Posterior cingulate gyrus (tissue), 11 donors: Measurements from ENCODE around the gene NOX4.
"Not testable (repeated sequence)": the region's sequence is repeated elsewhere in the genome, so short reads cannot be mapped to it uniquely, and the experiment has no call there.

Experiments
- DNase-seq, 10 donors: peaks; one replicate each; pipeline versions ENCODE4 v3.0.0 to v3.0.0-alpha.2; 2020 to 2021; ENCODE audit warnings: mixed read lengths in 3 of 10
- intact Hi-C: fragments of 100-400 bp; cut with DNase I; formaldehyde crosslinking; loops from one replicate; pipeline ENCODE4 v1.15.1; 2023

Gene NOX4

DNA sequence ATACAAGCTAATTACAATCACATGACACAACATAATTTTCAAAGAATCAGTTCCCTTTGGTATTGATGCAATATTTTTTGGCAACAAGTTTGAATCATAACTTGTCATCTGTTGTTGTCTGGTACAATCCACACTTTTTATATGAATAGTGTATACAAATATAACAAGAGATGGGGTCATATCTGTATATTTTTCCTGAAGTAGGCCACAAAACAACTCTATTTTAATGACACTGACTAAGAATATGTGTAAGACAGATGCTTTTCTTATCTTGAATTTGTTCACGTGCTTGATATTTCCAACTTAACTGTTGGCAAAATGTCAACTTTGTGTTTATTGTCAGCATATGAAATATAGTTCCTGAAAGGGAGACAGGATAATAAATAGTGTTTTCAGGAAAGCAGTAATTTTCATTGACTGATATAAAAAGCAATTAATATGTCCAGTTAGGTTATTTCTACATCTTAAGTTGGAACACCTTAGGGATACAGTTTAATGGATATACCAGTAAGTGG is 27.9 kb downstream of the NOX4 start:
- no peak for DNase-seq

DNA sequence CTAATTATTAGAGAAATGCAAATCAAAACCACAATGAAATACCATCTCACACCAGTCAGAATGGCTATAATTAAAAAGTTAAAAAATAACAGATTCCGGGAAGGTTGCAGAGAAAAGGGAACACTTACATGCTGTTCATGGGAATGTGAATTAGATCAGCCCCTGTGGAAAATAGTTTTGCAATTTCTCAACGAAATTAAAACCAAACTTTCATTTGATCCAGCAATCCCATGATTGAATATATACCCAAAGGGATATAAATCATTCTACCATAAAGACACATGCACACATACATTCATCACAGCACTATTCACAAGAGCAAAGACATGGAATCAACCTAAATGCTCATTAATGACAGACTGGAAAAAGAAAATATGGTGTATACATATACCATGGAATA is 32.5 kb downstream of the NOX4 start:
- intact Hi-C loops, result no loop called here
- DNase-seq, result no peak

More for the DNA sequence above, 27.9 kb downstream of the NOX4 start:
- intact Hi-C loops, result no loop called here

DNA sequence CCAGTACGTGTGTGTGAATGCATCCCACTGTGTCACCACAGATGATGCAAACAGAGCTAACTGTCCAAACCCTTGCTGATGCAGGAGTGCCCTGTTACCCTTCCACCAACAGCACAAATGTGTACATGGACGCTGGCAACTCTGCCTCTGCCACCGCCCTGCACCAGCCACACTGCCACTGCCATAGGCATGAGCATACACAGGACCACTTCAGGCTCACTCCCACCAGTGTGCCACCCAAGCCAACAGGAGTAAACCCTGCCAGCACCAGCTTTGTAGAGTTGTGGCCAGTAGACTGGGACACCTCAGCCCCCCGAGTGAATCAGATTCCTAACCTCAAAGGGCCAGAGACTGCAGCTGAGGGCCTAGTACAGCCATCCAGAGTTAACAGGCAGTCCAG is 34.0 kb downstream of the NOX4 start:
- intact Hi-C loops, result no loop called here
- peak in 3 of 10 donors; percentile 6 to 78 (median 41) for DNase-seq

DNA sequence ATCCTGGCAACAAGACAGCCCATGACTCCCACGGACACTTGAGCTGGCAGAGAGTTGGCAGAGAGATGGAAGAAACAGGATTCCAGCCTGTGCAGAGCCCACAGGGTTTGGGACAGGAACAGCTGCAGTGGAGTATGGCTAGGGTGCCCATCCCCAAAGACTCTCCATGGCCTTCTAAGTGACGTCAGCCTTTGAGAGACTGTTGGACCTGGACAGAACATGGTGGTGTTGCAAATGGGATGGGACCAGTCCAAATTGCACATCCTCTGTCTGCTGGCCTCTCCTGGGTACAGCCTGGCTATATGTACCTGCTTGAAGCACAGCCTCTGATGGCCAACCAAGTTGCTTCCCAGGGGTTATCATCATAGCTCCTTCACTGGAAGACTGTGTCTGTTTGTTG is 34.5 kb downstream of the NOX4 start:
- intact Hi-C loops, result no loop called here

DNA sequence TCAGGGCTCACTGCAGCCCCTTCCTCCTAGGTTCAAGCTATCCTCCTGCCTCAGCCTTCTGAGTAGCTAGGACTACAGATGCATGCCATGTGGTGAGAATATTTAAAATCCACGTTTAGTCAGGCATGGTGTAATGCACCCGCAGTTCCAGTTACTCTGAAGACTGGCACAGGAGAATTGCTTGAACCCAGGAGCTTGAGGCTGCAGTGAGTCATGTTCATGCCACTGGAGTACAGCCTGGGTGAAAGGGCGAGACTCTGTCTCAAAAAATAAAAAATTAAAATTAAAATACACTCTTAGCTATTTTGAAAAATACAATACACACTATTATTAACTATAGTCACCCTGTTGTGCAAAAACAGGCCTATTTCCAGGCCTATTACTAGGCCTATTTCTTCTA is 38.4 kb downstream of the NOX4 start:
- intact Hi-C loops, result no loop called here
- DNase-seq, result no peak

More for the DNA sequence above, 34.5 kb downstream of the NOX4 start:
- DNase-seq, result no peak

DNA sequence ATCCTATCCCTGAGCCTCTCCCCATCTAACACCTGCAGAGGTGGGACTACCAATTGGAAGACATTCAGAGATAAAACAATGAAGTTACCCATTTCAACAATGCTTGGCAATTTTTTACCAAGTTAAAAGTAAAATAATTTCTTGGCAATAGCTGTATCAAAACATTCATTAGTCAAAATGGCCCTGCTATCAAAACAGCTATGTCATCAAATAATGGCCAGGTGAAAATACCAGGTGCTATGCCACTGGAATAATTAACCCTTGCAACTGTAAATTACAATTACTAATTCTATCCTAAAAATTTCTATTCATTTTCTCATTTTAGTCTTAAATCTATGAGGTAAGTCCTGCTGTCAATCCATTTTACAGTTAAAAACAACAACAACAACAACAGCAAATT is 43.3 kb downstream of the NOX4 start:
- DNase-seq, result no peak
- intact Hi-C loops, result no loop called here

DNA sequence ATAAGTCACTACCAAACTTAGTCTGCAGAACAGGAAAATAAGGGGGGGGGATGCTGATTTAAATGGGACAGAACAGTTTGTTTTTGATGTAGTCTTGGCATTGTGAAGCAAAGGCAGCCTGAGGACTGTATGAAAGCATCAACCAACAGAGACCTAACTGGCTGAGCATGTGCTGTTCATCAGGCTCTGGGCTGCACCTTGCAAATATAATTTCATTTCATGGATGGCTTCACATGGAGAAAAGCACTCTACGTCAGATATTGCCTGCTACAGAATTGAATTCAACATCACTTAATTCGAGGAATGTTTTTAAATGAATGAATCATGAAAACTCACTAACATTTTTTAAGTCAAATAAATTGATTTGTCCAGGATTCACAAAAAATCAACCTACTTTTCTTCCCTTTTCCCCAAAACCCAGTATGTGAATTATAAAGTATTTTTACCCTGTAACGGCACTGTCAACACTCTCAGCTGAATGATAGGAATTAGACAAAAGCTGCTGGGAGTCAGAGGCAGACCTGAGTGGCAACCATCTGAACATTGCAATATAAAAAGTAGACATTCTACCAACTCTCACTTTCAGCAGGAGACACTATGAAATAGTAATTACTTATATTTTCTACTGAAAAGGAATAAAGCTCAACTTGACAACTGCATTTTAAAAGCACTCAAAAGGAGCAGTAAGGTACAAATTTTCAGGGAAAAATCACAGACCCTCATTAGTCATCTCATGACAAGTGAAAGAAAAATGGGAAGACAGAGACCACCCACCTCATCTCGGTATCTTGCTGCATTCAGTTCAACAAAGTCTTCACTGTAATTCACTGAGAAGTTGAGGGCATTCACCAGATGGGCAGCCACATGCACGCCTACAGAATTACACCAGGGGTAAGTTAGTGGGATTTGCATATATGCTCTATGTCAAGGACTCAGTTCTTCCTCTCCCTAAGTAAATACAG is 47.5 kb downstream of the NOX4 start:
- intact Hi-C loops, result no loop called here

DNA sequence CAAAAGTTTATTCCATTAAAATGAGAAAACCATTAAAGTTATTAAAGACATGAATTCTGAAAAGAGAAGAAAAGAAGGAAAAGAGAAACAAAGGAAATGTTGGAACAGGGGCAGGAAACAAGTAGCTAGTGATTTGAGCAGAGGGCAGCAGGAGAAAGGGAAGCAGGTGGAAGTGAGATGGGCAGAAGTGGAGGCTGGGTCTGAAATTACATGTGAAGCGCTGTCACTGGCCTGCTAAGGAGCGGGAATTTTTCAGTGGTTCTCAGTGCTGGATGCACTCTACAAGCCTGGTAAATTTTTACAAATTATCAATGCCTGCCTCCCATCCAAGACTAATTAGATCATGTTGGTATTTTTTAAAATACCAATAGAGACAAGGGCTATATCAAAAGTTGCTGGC is 48.4 kb downstream of the NOX4 start:
- DNase-seq, result no peak
- intact Hi-C loops, result no loop called here

More for the DNA sequence above, 47.5 kb downstream of the NOX4 start:
- DNase-seq, result no peak

DNA sequence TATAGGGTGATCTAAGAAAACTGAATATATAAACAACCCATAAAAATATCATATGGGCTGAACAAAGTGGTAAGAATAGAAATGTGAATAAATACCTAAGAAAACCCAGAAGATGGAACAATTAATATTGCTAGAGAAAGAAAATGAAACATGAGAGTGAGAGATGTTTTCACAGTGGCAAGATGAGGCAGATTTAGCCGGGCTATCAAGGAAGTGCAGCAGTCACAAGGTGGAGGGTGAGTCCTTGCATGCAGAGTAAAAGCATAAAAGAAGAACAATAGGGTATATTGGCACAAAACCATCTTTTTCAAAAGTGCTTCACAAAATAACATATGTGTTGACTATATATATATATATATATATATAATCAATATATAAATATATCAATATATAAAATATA is 49.6 kb downstream of the NOX4 start:
- intact Hi-C loops, result no loop called here
- no peak for DNase-seq

DNA sequence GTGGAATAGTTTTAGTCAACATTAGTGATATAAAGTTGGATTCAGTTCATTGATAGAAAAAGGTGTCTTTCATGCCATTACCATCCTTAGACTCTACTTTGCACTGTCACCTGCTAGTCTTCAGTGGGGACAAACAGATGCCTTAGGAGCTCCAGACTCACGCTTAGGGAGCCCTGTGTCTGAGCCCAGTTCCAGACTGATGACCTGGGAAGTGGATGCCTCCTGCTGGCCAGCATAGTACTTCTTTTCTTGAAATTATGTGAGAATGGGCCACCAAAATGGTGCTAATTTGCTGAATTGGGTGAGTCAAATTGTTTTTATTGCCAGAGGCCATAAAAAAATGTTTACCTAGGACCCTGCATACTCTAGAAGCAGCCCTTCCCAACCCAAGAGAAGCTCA is 53.9 kb downstream of the NOX4 start:
- intact Hi-C loops, result no loop called here
- no peak for DNase-seq

DNA sequence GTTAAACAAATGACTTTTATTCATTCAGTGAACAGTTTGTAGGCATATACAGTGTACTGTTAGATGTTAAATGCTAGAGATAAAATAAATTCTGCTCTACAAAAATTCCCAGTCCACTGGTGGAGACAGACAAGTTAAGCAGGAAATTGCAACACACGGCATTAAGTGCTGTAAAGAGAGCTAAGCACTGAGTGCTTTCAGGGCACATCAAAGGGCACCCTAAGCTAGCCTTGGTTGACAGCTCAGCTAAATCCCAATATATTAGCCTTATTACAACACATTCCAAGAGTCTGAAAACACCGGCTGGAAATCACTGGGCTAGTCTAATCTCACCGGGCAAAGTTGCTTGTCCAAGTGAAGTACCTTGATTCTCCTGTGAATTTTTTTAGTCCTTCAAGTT is 55.1 kb downstream of the NOX4 start:
- DNase-seq, result no peak
- intact Hi-C loops, result no loop called here

DNA sequence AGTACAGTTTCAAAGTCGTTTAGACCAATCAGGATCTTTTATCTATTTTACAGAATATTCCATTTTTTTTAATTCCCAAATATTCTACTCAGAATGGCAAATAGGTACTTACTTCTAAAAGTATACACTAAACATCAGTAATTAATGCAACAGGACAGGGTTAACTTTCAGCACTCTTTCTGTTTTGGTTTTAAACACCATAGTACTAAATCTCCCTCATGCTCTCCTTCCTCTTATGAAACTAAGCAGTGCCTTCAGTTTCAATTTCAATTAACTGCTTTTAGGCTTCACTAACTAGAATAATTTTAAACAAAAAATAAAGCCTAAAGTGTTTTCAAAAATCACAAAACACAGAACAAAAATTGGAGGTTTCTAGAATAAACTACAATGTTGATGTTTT is 57.9 kb downstream of the NOX4 start:
- intact Hi-C loops, result no loop called here

DNA sequence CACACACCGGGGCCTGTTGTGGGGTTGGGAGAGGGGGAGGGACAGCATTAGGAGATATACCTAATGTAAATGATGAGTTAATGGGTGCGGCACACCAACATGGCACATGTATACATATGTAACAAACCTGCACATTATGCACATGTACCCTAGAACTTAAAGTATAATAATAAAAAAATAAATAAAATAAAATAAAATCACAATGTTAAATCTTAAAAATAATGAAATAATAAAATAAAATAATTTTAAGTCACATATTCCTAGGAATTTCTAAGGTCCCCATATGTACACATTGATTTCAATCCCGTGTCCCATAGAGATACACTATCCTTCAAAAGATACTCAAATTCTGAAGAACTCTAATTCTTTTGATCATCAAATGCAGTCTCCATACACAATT is 59.0 kb downstream of the NOX4 start:
- DNase-seq, result peak in 1 of 10 donors; percentile 49
- intact Hi-C loops, result not testable (repeated sequence)

More for the DNA sequence above, 57.9 kb downstream of the NOX4 start:
- DNase-seq, result no peak

DNA sequence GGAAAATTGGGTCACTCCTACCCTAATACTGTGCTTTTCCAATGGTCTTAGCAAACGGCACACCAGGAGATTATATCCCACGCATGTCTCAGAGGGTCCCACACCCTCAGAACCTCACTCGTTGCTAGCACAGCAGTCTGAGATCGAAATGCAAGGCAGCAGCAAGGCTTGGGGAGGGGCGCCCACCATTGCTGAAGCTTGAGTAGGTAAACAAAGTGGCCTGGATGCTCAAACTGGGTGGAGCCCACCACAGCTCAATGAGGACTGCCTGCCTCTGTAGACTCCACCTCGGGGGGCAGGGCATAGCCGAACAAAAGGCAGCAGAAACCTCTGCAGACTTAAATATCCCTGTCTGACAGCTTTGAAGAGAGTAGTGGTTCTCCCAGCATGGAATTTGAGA is 64.7 kb downstream of the NOX4 start:
- intact Hi-C loops, result not testable (repeated sequence)
- DNase-seq, result peak in 2 of 10 donors; percentile 59 to 79

DNA sequence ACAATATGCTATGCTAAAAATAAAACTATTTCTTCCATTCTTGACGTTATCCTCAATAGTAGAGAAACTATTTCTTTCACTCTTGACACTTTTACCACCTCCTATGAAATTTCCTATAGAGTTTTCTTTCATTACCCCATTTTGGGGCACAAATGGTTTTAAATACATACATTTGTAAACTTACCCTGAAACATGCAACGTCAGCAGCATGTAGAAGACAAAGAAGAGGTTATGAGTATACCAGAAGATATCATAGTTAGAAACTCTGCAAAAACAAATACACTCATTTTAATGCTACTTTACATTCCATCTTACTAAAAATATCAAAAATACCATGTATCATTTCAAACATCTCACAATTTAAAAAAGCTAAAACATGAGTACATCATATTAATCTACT is 69.5 kb downstream of the NOX4 start:
- intact Hi-C loops, result no loop called here
- no peak for DNase-seq

DNA sequence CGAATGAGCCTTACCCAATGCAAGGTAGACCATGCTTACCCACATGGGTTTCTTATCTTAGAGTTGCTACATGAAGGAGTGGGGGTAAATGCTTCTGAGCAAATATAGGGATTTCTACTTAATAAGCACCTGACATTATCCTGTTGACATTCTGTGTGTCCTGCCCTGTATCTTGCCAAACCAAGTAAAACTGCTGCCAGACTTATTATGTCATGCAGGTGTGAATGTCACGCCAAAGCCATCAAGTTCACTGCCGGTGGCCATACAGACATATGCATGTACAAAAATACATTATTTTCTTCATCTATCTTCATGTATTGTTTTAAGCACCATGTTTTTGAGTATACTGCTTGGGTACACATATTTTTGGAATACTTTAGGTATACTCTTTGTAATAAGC is 70.2 kb downstream of the NOX4 start:
- intact Hi-C loops, result no loop called here
- DNase-seq, result no peak

DNA sequence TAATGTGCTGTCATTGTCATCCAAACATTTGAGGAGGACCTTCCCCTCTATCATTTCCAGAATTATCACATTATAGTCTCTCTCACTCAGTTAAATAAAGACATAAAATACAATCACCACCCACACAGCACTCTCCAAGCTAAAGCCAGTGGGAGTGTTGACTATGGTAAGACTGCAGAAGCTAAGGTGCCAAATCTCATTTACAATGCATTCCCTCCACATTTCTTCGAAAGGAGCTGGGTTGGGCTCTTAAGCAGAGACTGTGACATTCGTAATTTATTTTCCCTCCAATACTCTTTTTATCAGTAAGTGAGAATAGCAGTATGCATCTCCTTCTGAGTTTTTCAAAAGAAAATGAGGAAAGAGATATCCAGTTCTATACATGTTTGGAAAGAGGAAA is 74.2 kb downstream of the NOX4 start:
- DNase-seq, result no peak

DNA sequence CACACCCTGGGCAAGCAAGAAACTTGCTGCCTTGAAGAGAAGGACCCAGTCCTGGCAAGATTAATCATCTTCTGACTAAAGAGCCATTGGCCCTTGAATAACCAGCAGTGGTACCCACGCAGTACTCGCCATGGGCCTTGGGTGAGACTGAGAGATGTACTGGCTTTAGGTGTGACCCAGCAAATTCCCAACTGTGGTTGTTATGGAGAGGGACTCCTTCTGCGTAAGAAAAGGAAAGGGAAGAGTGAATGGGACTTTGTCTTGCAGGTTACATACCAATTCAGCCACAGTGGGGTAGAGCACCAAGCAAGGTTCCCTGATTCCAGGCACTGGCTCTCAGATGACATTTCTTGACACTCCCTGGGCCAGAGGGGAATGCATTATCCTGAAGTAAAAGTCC is 80.1 kb downstream of the NOX4 start:
- DNase-seq, intact Hi-C loops: not testable (repeated sequence)

More for the DNA sequence above, 74.2 kb downstream of the NOX4 start:
- intact Hi-C loops, result no loop called here

DNA sequence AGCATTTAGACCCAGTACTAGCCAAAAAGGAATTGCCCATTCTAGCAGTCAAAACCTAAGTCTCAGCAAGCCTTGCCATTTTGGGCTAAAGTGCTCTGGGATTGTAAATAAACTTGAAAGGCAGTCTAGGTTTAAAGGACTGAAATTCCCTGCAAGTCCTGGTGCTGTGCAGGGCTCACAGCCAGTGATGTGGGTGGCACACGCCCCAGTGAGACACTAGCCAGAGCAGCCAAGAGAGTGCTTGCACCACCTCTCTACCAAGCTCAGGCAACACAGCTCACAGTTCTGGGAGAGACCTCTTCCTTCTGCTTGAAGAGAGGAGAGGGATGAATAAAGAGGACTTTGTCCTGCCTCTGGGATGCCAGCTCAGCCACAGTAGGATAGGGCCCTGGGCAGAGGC is 80.5 kb downstream of the NOX4 start:
- intact Hi-C loops, result not testable (repeated sequence)
- peak in 1 of 10 donors; percentile 62 for DNase-seq

DNA sequence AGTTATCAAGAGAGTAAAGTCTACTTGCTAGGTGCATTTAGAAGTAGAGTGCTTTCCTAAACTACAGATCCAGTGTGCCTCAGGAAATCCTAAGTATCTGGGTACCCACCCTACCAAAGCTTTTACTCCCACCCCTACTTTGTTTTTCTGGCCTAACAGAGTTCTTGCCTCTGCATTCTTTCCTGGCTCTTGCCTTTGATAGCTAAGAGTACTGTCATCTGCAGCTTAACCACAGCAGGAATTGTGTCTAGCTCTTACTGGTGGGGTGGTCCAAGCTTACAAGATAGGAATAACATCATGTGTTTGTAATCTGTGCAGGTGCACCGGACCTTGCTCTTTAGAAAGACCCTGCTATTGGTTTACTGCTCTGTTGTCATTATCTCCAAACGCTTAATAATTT is 82.7 kb downstream of the NOX4 start:
- DNase-seq, intact Hi-C loops: not testable (repeated sequence)

DNA sequence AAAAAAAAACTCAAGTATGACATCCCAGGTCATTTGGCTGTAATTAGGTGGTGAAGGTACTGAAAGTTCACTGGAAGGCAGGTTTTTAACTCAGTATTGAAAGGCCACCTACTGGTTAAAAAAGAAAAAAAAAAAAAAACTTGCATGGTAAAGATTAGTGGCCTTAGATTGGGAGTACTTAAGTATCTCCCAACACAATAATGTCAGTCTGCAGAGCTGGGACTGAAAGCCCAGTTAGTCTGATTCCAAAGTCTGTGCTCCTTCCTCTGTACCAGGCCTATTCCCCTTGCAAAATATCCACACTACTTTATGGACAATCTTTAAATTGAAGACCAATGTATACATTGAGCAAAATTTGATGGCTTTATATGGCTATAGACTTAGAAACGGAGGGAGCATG is 85.5 kb downstream of the NOX4 start:
- DNase-seq, result no peak
- intact Hi-C loops, result no loop called here

DNA sequence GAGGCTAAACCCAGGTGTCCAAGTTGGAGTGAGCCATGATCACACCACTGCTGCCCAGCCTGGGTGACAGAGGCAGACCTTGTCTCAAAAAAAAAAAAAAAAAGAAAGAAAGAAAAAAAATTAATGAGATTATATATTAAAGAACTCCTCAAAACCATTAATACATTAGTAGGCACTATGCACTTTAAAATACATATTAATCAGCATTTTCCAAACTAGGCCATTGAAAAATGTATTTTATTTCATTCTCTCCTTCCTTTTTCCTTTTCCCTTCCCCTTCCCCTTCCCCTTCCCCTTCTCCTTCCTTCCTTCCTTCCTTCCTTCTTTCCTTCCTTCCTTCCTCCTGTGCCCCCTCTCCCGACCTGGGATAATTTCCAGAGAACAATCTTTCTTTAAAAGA is 99.5 kb downstream of the NOX4 start:
- intact Hi-C loops, DNase-seq: not testable (repeated sequence)
